CD4-positive, alpha-beta T cell treated with Interleukin-10 for 1 hour (primary cell): ENCODE results near the gene GAS2L3.

ENCODE experiments used
- DNase-seq: peaks from one replicate; pipeline ENCODE4 v3.0.0-alpha.2; 2020

The GAS2L3 gene

DNA sequence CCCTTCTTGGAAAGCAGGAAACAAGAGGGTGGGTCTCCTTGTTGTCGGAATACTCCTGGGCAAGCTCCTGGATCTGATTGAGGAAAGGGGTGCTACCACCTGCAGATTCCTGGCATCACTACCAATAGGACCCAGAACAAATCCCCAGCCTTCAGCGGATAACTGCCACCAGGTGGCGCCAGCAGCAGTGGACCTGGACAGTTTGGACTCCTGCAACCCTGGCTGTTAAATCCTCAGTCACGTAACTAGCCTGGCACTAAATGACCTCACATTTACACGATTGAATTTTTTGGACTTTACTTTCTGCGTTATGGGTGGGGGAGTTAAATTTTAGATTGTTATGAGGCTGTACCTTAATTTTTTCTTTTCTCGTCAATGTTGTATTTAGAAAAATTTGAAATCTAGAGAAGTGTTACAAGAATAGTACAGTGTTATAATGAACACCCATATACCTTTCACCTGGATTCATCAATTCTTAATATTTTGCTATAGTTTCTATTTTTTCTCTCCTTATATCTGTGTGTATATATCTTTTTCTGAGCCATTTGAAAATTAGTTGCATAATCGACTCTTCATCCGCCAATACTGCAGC is 95.6 kb downstream of the GAS2L3 start:
- peak; percentile 37 for DNase-seq

- DNase-seq, result no peak
Observed at GRCh38 chr12:100669922-100670321, 96.4 kb downstream of the GAS2L3 start.

- no peak for DNase-seq
Observed at GRCh38 chr12:100671396-100672074, 98.1 kb downstream of the GAS2L3 start.

GRCh38 chr12:100672075-100672592 is 98.7 kb downstream of the GAS2L3 start:
- DNase-seq, result peak; percentile 11

GRCh38 chr12:100674036-100674888 is 100.8 kb downstream of the GAS2L3 start:
- no peak for DNase-seq
